WTC11 (cell line): ENCODE results near the gene NLRP3. TPM values are rescaled to one million over a fixed set of nuclear protein-coding genes. Genes with fewer than 3 reads are reported as not detected.
"Not testable (repeated sequence)": the region's sequence is repeated elsewhere in the genome, so short reads cannot be mapped to it uniquely, and the experiment has no call there.

Experiments used
- ATAC-seq: fragments of 200-7000 bp; cut with Tn5 transposase; 2 replicates; pipeline ENCODE4 v1.10.0; 2021; ENCODE audit warnings: mild to moderate bottlenecking, moderate library complexity
- CTCF ChIA-PET: fragments of 300-600 bp; sonication (Branson Sonifier 250); formaldehyde crosslinking; loops from one replicate; lab custom pipeline; 2021; ENCODE audit warnings: antibody characterized with exemption; lab: Charles Lee
- POLR2A ChIA-PET: fragments of 350-600 bp; sonication (Branson Sonifier 250); formaldehyde crosslinking; loops from one replicate; lab custom pipeline; 2021; ENCODE audit warnings: antibody characterized with exemption; lab: Charles Lee
- DNase-seq: peaks from one replicate; pipeline ENCODE4 v3.0.0; 2021; ENCODE audit warnings: low spot score
- H3K27ac Mint-ChIP-seq: 2 replicates; pipeline ENCODE4 v1.8.0; 2021; ENCODE audit warnings: mixed read lengths
- H3K27me3 Mint-ChIP-seq: 2 replicates; pipeline ENCODE4 v1.8.0; 2021; ENCODE audit warnings: low read depth, mild to moderate bottlenecking, moderate library complexity, mixed read lengths
- H3K36me3 Mint-ChIP-seq: 2 replicates; pipeline ENCODE4 v1.8.0; 2021; ENCODE audit warnings: mixed read lengths
- H3K4me1 Mint-ChIP-seq: 2 replicates; pipeline ENCODE4 v1.8.0; 2022; ENCODE audit warnings: mixed read lengths
- H3K4me3 Mint-ChIP-seq: 2 replicates; pipeline ENCODE4 v1.8.0; 2021; ENCODE audit warnings: mild to moderate bottlenecking, moderate library complexity, mixed read lengths
- H3K9me3 Mint-ChIP-seq: 2 replicates; pipeline ENCODE4 v1.8.0; 2021; ENCODE audit warnings: mixed read lengths
- CTCF ChIP-seq: fragments of 200-600 bp; IDR thresholded peaks from 2 replicates; pipeline ENCODE4 v1.8.0; 2022; ENCODE audit warnings: antibody characterized with exemption
- ERG ChIP-seq: fragments of 250-450 bp; sonication (Bioruptor Pico); IDR thresholded peaks from 2 replicates; pipeline ENCODE4 v1.8.0; 2021; ENCODE audit warnings: mild to moderate bottlenecking
- FOXJ3 ChIP-seq: sonication (generic); formaldehyde crosslinking; IDR thresholded peaks from 2 replicates; pipeline ENCODE4 v1.9.0; 2021; ENCODE audit warnings: missing genetic modification reagents, mild to moderate bottlenecking, borderline replicate concordance
- MAX ChIP-seq: sonication (generic); formaldehyde crosslinking; IDR thresholded peaks from 2 replicates; pipeline ENCODE4 v1.8.0; 2022; ENCODE audit warnings: mild to moderate bottlenecking, missing genetic modification reagents
- MXD4 ChIP-seq: fragments of 250-450 bp; sonication (Bioruptor Pico); IDR thresholded peaks from 2 replicates; pipeline ENCODE4 v1.8.0; 2021; ENCODE audit warnings: mild to moderate bottlenecking, moderate library complexity, borderline replicate concordance
- RORB ChIP-seq: fragments of 250-450 bp; sonication (Bioruptor Pico); IDR thresholded peaks from 2 replicates; pipeline ENCODE4 v1.9.0; 2021; ENCODE audit warnings: mild to moderate bottlenecking
- TEAD1 ChIP-seq: sonication (generic); formaldehyde crosslinking; IDR thresholded peaks from 2 replicates; pipeline ENCODE4 v1.8.0; 2022; ENCODE audit warnings: mild to moderate bottlenecking, missing genetic modification reagents
- USF2 ChIP-seq: sonication (generic); formaldehyde crosslinking; IDR thresholded peaks from 2 replicates; pipeline ENCODE4 v1.8.1; 2023; ENCODE audit warnings: mild to moderate bottlenecking, missing genetic modification reagents, moderate library complexity
- ZBTB21 ChIP-seq: sonication (generic); formaldehyde crosslinking; IDR thresholded peaks from 2 replicates; pipeline ENCODE4 v1.8.1; 2023; ENCODE audit warnings: mild to moderate bottlenecking, missing genetic modification reagents, borderline replicate concordance
- ZNF138 ChIP-seq: sonication (generic); formaldehyde crosslinking; conservative IDR thresholded peaks from 2 replicates; pipeline ENCODE4 v1.8.1; 2022; ENCODE audit warnings: mild to moderate bottlenecking, moderate library complexity, missing genetic modification reagents
- ZNF423 ChIP-seq: fragments of 250-450 bp; sonication (Bioruptor Pico); IDR thresholded peaks from 2 replicates; pipeline ENCODE4 v2.1.2; 2022; ENCODE audit warnings: mild to moderate bottlenecking, moderate library complexity
- ZNF532 ChIP-seq: fragments of 250-450 bp; sonication (Bioruptor Pico); IDR thresholded peaks from 2 replicates; pipeline ENCODE4 v1.9.0; 2021; ENCODE audit warnings: mild to moderate bottlenecking, borderline replicate concordance
- ZSCAN18 ChIP-seq: fragments of 250-450 bp; sonication (Bioruptor Pico); IDR thresholded peaks from 2 replicates; pipeline ENCODE4 v2.1.2; 2022; ENCODE audit warnings: mild to moderate bottlenecking, moderate library complexity
- total RNA-seq: library from RNA; stranded (reverse); gene quantifications from 3 replicates; pipeline ENCODE4 v1.2.3, GENCODE V29; 2021

The NLRP3 gene
- total RNA-seq, 1 experiment from 2014 or later, result 0.11 TPM

GRCh38 chr1:247373721-247374141 lies 42.2 kb upstream of the NLRP3 start (continued):
- peak; percentile 23; the same call in 1 of the 2 replicates for TF ChIP-seq CTCF
- TF ChIP-seq, all 79 proteins: peak for 3

GRCh38 chr1:247374651-247375334 lies 41.2 kb upstream of the NLRP3 start:
- H3K4me1 Mint-ChIP-seq, result peaks cover 71% of the 10 kb centered on the region
- ChIA-PET CTCF (interaction anchor here (0.7 to 3.2 kb wide), 12 partner anchors 12 to 228 kb away, joined by 3 to 59 read pairs (median 10); no protein-coding TSS in a partner anchor), POLR2A (interaction anchor here (0.5 kb wide), 1 partner anchor 54 kb away, joined by 3 read pairs; no protein-coding TSS in a partner anchor)
- H3K4me3 Mint-ChIP-seq, result peak overlapping the region; percentile 62
- H3K9me3 Mint-ChIP-seq, H3K27me3 Mint-ChIP-seq, DNase-seq, ATAC-seq: not testable (repeated sequence)
- TF ChIP-seq ERG (CRISPR knock-in tag) (0 out of 2 replicates have a peak, but pooled peaks have one; percentile 41), MXD4 (CRISPR knock-in tag) (peak; percentile 84), ZSCAN18 (CRISPR knock-in tag) (peak; percentile 94; the same call in 1 of the 2 replicates), USF2 (CRISPR knock-in tag) (peak; percentile 52)
- peak overlapping the region; percentile 86 for H3K27ac Mint-ChIP-seq
- peaks cover 13% of the 10 kb centered on the region for H3K36me3 Mint-ChIP-seq

GRCh38 chr1:247375747-247376146 lies 40.2 kb upstream of the NLRP3 start:
- H3K4me3 Mint-ChIP-seq, result peak overlapping the region; percentile 62
- H3K9me3 Mint-ChIP-seq, result peaks cover 13% of the 10 kb centered on the region
- DNase-seq, result peak; percentile 35
- H3K4me1 Mint-ChIP-seq, result peaks cover 65% of the 10 kb centered on the region
- ChIA-PET CTCF (interaction anchor here (0.6 to 1.0 kb wide), 2 partner anchors 14 to 312 kb away, joined by 3 to 6 read pairs; no protein-coding TSS in a partner anchor), POLR2A (no interaction called here)
- ATAC-seq, result peak; percentile 9
- H3K36me3 Mint-ChIP-seq, result peaks cover 15% of the 10 kb centered on the region
- peak overlapping the region; percentile 86 for H3K27ac Mint-ChIP-seq
- TF ChIP-seq ZBTB21 (CRISPR knock-in tag), result no peak
- TF ChIP-seq ZNF423 (CRISPR knock-in tag), result 0 out of 2 replicates have a peak, but pooled peaks have one; percentile 3
- TF ChIP-seq MAX (CRISPR knock-in tag), result no peak
- 0 out of 2 replicates have a peak, but pooled peaks have one; percentile 40 for TF ChIP-seq TEAD1 (CRISPR knock-in tag)
- TF ChIP-seq ZNF138 (CRISPR knock-in tag), result 0 out of 2 replicates have a peak, but pooled peaks have one; percentile 30
- no peak for TF ChIP-seq FOXJ3 (CRISPR knock-in tag)
- no peaks in the 10 kb centered on the region for H3K27me3 Mint-ChIP-seq

GRCh38 chr1:247376659-247377058 lies 39.3 kb upstream of the NLRP3 start:
- Mint-ChIP-seq H3K4me3 (peak overlapping the region; percentile 62), H3K27me3 (no peaks in the 10 kb centered on the region), H3K36me3 (peaks cover 15% of the 10 kb centered on the region), H3K27ac (peak overlapping the region; percentile 97), H3K9me3 (peaks cover 18% of the 10 kb centered on the region), H3K4me1 (peaks cover 59% of the 10 kb centered on the region)
- no peak for TF ChIP-seq ZNF532 (CRISPR knock-in tag)
- TF ChIP-seq MXD4 (CRISPR knock-in tag), result no peak
- TF ChIP-seq ZNF423 (CRISPR knock-in tag), result no peak
- no peak for TF ChIP-seq RORB (CRISPR knock-in tag)
- peak; percentile 67; the same call in 1 of the 2 replicates for TF ChIP-seq TEAD1 (CRISPR knock-in tag)
- ATAC-seq (peak; percentile 77), DNase-seq (peak; percentile 77)
- ChIA-PET CTCF (interaction anchor here (0.7 to 1.4 kb wide), 4 partner anchors 11 to 77 kb away, joined by 3 to 26 read pairs (median 5); no protein-coding TSS in a partner anchor), POLR2A (no interaction called here)

- ATAC-seq, POLR2A ChIA-PET, DNase-seq, H3K27me3 Mint-ChIP-seq: not testable (repeated sequence)
- CTCF ChIA-PET, result interaction anchor here (1.4 kb wide), 1 partner anchor 12 kb away, joined by 26 read pairs; no protein-coding TSS in a partner anchor
- peak overlapping the region; percentile 62 for H3K4me3 Mint-ChIP-seq
- peaks cover 55% of the 10 kb centered on the region for H3K4me1 Mint-ChIP-seq
- peak overlapping the region; percentile 97 for H3K27ac Mint-ChIP-seq
- H3K36me3 Mint-ChIP-seq, result peaks cover 15% of the 10 kb centered on the region
- peaks cover 18% of the 10 kb centered on the region for H3K9me3 Mint-ChIP-seq
Observed at GRCh38 chr1:247377656-247378055, 38.3 kb upstream of the NLRP3 start.
